Mononuclear cell (primary cell): ENCODE data around the gene FOLR1. TPM values are rescaled to one million over a fixed set of nuclear protein-coding genes. Genes with fewer than 3 reads are reported as not detected.
"Not testable (repeated sequence)": the region's sequence is repeated elsewhere in the genome, so short reads cannot be mapped to it uniquely, and the experiment has no call there.

Source experiments
- H3K27me3 ChIP-seq: 2 replicates; pipeline ENCODE4 v1.6.0; 2011; ENCODE audit warnings: low read length, control low read depth; ENCODE audit not compliant: insufficient read depth
- H3K4me1 ChIP-seq: 2 replicates; pipeline ENCODE4 v1.5.1; 2011; ENCODE audit warnings: mild to moderate bottlenecking, low read length, control low read depth; ENCODE audit not compliant: insufficient read depth
- H3K4me3 ChIP-seq: 2 replicates; pipeline ENCODE4 v1.5.1; 2011; ENCODE audit warnings: mild to moderate bottlenecking, low read length, moderate library complexity
- H3K9me3 ChIP-seq: 2 replicates; pipeline ENCODE4 v1.5.1; 2011; ENCODE audit warnings: low read depth, mild to moderate bottlenecking, control low read depth, low read length
- total RNA-seq: library from RNA; depleted of rRNA; stranded (reverse); fragments of >200 nt; gene quantifications from one replicate; pipeline ENCODE4 v1.2.3, GENCODE V29; 2012

Gene FOLR1
- total RNA-seq, 1 donor: not detected

DNA sequence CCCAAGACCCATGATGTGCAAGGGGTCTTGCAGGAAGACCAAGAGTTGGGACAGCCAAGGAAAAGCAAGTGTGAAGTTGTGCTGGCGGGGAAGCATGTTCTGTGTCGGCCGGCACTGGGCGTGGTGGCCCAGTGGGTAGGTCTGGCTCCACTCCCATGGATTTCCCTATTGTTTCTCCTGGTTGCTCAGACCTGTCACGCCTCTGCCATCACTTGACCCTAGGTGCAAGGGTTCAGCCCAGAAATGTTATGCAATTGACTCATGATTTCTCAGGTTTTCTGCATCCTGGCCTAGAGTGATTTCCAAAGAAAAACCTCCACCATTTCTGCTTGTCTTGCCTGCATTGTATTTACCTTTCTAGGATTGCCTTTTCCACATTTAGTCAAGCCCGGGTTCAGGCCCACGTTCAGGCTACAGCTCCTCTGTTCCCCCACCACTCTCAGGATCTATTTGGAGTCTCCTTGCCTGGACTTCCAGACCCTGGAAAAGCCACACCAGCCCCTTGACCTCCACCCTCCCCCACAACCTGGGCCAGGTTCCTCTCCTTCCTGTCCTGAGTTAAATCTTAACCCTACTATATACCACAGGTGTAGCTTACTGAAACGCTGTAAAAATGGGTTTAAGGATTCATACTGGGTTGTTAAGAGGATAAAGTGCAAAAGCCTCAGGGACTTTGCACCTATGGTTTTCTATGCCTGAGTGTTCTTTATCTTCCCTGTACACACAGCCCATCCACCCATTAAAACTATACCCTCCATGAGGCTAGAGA, 17.5 kb upstream of the FOLR1 start:
- no peaks in the 10 kb centered on the region for H3K4me1 ChIP-seq
- H3K9me3 ChIP-seq: no peaks in the 10 kb centered on the region
- H3K4me3 ChIP-seq: no peak overlapping the region
- no peaks in the 10 kb centered on the region for H3K27me3 ChIP-seq

DNA sequence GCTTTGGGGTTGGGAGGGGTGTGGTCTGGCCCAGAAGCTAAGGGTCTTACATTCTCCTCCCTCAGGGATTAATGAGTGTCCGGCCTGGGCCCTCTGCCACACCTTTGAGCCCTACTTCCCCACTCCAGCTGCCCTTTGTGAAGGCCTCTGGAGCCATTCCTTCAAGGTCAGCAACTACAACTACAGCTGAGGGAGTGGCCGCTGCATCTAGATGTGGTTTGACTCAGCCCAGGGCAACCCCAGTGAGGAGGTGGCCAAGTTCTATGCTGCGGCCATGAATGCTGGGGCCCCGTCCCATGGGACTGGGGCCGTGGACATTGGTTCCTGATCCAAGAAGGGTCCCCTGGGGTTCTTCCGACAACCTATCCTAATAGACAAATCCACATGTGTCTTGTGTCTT, 14.3 kb upstream of the FOLR1 start:
- H3K4me1 ChIP-seq: no peaks in the 10 kb centered on the region
- no peaks in the 10 kb centered on the region for H3K27me3 ChIP-seq

DNA sequence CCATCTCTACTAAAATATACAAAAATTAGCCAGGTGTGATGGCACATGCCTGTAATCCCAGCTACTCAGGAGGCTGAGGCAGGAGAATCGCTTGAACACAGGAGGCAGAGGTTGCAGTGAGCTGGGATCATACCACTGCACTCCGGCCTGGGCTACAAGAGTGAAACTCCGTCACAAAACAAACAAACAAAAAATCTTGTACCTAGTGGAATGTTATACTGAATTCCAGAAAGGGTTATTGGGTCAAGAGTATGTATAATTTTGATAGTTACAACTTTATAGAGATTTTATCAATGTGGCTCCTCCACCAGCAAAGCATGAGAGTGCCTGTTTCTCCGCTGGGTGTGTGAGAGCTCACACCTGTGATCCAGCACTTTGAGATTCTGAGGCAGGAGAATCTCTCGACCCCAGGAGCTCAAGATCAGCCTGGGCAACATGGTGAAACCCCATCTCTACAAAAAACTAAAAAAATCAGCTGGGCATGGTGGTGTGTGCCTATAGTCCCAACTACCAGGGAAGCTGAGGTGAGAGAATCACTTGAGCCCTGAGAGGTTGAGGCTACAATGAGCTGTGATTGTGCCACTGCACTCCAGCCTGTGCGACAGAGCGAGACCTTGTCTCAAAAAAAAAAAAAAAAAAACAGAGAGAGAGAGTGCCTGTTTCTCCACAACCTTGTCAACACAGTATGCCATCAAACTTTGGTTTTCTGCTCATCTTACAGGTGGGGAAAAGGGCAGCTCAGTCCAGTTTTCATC, 12.7 kb upstream of the FOLR1 start:
- Histone ChIP-seq H3K27me3 (no peaks in the 10 kb centered on the region), H3K4me1 (no peaks in the 10 kb centered on the region), H3K9me3 (no peaks in the 10 kb centered on the region), H3K4me3 (no peak overlapping the region)

More for the DNA sequence above, 14.3 kb upstream of the FOLR1 start:
- H3K9me3 ChIP-seq: no peaks in the 10 kb centered on the region
- no peak overlapping the region for H3K4me3 ChIP-seq

DNA sequence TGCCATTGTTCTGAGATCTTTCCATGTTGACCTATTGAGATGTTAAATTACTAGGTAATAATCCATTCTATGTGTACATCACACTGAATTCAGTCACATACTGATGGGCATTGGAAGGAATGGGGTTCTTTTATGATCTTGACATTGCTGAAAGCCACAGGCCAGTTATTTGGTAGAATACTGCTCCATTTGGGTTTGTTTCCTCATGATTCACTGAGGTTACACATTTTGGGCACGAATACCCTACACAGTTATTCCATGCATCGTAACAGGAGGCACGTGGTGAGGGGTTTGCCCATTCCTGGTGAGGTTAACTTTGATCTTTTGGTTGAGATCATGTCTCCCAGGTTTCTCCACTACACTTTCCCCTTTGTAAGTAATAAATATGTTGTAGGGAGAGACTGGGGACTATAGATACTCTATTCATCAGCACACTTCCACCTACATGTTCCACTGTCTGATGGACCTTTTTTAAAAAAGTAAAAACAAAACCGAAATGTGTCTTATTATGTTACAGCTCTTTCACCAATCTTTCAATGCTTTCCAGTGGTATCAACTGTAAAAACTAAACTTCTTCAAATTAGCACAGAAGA, 12.0 kb upstream of the FOLR1 start:
- no peaks in the 10 kb centered on the region for H3K9me3 ChIP-seq
- no peaks in the 10 kb centered on the region for H3K4me1 ChIP-seq
- H3K4me3 ChIP-seq: no peak overlapping the region
- H3K27me3 ChIP-seq: no peaks in the 10 kb centered on the region

DNA sequence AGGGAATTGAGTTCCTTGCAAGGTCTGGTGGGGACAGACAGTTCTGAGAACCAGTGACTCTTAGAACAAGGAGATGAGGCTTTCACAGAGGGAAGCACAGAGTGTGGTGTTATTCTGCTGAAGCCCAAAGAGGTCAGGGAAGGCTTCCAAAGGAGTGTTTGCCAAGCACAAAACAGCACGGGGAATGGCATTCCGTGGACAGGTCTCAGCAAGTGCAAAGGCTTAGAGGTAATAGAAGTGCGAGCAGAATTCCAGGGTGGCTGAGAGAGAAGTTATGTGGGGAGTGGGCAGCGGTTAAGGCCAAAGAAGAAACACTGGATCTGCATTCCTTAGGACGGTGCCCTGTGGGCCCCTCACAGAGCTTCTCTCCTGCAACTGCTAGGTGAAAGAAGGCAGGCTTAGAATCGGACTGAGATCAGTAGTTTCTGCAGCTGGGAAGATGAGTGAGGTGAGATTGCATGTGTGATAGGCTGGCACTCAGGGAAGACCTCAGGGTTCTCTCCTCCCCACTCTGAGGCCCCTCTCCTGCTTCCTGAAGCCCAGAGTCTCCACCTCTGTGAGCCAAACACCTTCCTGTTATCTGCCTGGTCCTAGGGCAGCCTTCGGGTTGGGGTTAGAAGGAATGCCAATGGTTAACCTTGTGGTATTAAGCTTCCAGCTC, 10.9 kb upstream of the FOLR1 start:
- not testable (repeated sequence) for H3K4me3 ChIP-seq, H3K9me3 ChIP-seq, H3K4me1 ChIP-seq, H3K27me3 ChIP-seq

DNA sequence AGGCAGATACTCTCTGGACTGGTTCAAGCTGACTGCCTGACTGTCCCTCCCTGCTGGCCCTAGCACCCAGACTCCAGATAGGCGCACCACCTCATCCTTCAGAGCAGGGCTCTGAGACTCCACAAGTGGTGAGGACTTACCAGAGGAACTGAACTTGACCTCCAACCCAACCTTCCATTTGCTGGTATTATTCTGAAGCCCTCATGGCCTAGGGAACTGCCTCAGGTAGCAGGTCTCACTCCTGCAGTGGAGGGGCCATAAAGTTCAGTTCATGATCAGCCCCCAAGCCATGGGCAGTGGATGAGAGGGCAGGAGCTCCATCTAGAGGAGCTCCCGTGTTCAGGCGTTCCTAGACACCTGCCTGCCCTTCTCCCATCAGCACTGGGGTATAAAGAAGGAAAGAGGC, 10.4 kb upstream of the FOLR1 start:
- not testable (repeated sequence) for H3K4me1 ChIP-seq, H3K27me3 ChIP-seq, H3K9me3 ChIP-seq, H3K4me3 ChIP-seq

DNA sequence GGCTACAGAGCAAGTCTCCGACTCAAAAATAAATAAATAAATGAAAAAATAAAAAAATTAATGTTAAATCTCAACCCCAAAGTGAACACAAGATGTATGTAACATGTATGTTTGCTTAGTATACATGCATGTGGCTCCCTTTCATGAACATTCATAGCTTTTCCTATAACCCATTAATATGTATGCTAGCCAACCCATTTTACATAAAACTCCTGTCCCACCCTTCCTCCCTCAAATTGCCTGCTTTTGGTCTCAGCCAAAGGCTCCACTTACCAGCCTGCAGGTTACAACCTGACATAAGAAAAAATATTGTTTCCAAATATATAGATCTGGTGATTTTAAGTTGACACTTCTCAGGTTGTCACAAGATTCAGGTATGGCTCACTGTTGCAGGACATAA, 3.7 kb upstream of the FOLR1 start:
- Histone ChIP-seq H3K27me3 (no peaks in the 10 kb centered on the region), H3K4me3 (no peak overlapping the region), H3K9me3 (no peaks in the 10 kb centered on the region), H3K4me1 (no peaks in the 10 kb centered on the region)

DNA sequence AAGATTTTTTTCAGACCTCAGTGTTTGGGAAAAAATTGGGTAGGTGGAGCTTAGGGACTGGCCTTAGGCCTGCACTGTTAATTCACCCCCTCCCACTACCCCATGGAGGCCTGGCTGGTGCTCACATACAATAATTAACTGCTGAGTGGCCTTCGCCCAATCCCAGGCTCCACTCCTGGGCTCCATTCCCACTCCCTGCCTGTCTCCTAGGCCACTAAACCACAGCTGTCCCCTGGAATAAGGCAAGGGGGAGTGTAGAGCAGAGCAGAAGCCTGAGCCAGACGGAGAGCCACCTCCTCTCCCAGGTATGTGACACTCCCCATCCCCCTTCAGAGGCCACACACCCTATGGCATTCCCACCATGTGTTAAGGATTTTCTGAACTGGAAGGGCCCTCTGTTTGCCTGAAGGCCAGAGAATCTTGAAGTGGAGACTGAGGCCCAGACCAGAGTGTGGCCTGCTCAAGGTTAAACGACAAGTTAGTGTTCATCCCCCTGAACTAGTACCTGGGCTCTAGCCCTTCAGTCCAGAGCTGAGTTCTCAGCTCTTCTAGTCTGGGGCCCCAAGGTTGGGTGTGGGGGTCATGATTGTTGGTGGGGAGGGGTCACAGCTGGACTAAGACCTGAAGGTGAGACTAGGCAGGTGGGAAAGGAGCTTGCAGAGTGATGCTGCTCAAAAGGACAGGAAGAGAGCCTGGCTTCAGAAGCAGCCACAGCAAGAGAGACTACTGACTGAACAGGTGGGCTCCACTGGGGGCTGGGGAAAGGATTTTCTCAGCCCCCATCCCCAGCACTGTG, 2.3 kb upstream of the FOLR1 start:
- Histone ChIP-seq H3K4me1 (no peaks in the 10 kb centered on the region), H3K27me3 (no peaks in the 10 kb centered on the region), H3K9me3 (no peaks in the 10 kb centered on the region)

DNA sequence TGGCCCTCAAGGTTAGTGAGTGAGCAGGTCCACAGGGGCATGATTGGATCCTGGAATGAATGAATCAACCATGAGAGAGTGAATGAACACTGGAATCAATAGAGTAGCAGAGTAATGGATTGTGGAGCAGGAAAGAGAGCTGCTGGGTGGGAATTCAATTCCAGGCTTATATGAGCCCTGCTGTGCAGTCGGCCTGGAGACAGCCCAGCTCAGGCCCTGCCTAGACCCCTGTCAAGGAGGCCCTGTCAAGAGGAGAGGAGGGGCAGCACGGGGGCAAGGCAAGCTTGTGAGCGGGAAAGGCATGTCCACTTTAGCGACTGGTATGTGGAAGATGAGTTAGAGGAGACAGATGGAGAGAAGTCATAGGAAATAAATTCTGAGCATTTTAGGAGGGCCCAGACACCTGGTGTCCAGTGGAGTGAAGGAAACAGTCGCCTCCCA, 1.3 kb upstream of the FOLR1 start:
- H3K4me1 ChIP-seq: no peaks in the 10 kb centered on the region
- no peaks in the 10 kb centered on the region for H3K27me3 ChIP-seq
- H3K9me3 ChIP-seq: no peaks in the 10 kb centered on the region
- H3K4me3 ChIP-seq: no peak overlapping the region

More for the DNA sequence above, 2.3 kb upstream of the FOLR1 start:
- H3K4me3 ChIP-seq: no peak overlapping the region

DNA sequence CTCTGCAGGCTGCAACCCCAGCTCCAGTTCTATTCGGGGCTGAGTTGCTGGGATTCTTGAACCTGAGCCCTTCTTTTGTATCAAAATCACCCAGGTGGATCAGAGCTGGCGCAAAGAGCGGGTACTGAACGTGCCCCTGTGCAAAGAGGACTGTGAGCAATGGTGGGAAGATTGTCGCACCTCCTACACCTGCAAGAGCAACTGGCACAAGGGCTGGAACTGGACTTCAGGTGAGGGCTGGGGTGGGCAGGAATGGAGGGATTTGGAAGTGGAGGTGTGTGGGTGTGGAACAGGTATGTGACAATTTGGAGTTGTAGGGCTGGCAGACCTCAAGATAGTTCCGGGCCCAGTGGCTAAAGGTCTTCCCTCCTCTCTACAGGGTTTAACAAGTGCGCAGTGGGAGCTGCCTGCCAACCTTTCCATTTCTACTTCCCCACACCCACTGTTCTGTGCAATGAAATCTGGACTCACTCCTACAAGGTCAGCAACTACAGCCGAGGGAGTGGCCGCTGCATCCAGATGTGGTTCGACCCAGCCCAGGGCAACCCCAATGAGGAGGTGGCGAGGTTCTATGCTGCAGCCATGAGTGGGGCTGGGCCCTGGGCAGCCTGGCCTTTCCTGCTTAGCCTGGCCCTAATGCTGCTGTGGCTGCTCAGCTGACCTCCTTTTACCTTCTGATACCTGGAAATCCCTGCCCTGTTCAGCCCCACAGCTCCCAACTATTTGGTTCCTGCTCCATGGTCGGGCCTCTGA, 3.8 kb downstream of the FOLR1 start:
- Histone ChIP-seq H3K27me3 (no peaks in the 10 kb centered on the region), H3K9me3 (no peaks in the 10 kb centered on the region), H3K4me3 (no peak overlapping the region), H3K4me1 (no peaks in the 10 kb centered on the region)

DNA sequence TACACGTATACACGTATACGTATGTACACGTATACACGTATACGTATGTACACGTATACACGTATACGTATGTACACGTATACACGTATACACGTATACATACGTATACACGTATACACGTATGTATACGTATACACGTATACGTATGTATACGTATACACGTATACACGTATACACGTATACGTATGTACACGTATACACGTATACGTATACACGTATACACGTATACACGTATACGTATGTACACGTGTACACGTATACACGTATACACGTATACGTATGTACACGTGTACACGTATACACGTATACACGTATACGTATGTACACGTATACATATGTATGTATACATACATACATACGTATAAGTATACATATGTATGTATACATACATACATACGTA, 9.5 kb downstream of the FOLR1 start:
- H3K9me3 ChIP-seq, H3K27me3 ChIP-seq, H3K4me3 ChIP-seq: not testable (repeated sequence)
- H3K4me1 ChIP-seq: peaks cover 18% of the 10 kb centered on the region

DNA sequence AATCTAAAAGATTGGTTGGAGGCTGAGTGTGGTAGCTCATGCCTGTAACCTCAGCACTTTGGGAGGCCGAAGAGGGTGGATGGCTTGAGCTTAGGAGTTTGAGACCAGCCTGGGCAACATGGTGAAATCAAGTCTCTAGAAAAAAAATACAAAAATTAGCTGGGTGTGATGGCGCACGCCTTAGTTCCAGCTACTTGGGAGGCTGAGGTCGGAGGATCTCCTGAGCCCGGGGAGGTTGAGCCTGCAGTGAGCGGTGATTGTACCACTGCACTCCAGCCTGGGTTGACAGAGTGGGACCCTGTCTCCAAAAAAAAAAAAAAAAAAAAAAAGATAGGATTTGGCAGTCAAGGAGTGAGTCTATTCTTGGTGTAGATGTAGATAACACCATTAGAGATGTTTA, 10.6 kb downstream of the FOLR1 start:
- no peaks in the 10 kb centered on the region for H3K27me3 ChIP-seq
- H3K4me3 ChIP-seq: no peak overlapping the region
- no peaks in the 10 kb centered on the region for H3K9me3 ChIP-seq
- H3K4me1 ChIP-seq: peaks cover 18% of the 10 kb centered on the region

DNA sequence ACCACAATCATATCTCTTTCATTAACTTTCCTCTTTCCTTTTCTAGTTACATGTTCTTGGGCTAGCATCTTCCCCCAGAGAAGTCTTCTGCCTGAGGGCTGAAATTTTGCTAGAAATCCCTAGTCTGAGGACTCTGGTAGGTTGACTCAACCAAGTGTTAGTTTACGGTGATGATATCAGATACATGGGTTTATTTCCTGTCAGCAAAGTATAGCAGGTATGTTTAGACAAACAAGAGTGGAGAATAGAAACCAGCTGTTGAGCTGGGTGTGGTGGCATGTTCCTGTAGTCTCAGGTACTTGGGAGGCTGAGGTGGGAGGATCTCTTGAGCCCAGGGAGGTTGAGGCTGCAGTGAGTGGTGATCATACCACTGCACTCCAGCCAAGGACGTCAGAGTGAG, 11.2 kb downstream of the FOLR1 start:
- H3K4me1 ChIP-seq: peaks cover 24% of the 10 kb centered on the region
- H3K27me3 ChIP-seq: no peaks in the 10 kb centered on the region
- no peaks in the 10 kb centered on the region for H3K9me3 ChIP-seq
- no peak overlapping the region for H3K4me3 ChIP-seq

DNA sequence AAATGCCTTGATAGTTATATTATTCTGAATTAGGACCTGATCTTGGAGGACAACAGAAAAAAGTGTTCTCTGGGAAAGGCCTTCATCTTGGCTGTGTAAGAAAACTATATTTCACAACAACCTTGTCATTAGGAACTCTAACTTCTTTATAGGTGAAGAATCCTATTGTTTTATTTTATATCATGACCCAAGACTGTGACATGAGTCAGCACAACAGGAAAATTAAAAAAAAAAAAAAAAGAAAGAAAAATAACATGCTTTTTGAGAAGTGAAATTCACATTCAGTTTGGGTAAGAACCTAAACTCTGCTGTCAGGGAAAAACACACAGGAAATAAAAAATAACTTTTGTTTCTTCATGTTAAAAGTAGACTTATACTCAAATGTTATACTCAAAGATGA, 12.9 kb downstream of the FOLR1 start:
- Histone ChIP-seq H3K4me1 (peaks cover 35% of the 10 kb centered on the region), H3K27me3 (no peaks in the 10 kb centered on the region), H3K4me3 (no peak overlapping the region), H3K9me3 (peaks cover 6% of the 10 kb centered on the region)
